Thyroid gland (tissue), 4 donors: ENCODE results near the gene RAMP3. TPM values are rescaled to one million over a fixed set of nuclear protein-coding genes. Genes with fewer than 3 reads are reported as not detected.

Experiments
- DNase-seq, 2 donors: peaks; one replicate each; pipeline ENCODE4 v3.0.0-alpha.2; 2019
- H3K27ac ChIP-seq, 3 donors: fragments of 200-600 bp; sonication (generic); 1 replicate in 2 of 3; 2 replicates in 1 of 3; pipeline ENCODE4 v1.5.1; 2016 to 2019; ENCODE audit warnings: mild to moderate bottlenecking in 1 of 3, moderate library complexity in 1 of 3
- H3K27me3 ChIP-seq: fragments of 200-600 bp; sonication (generic); one replicate; pipeline ENCODE4 v1.5.1; 2019
- H3K36me3 ChIP-seq, 2 donors: fragments of 200-600 bp; sonication (generic); one replicate each; pipeline ENCODE4 v1.5.1; 2016 to 2019
- H3K4me1 ChIP-seq, 2 donors: fragments of 200-600 bp; sonication (generic); one replicate each; pipeline ENCODE4 v1.5.1; 2017 to 2019
- H3K4me3 ChIP-seq, 3 donors: fragments of 200-600 bp; sonication (generic); replicated peaks in 1 of 3; 1 replicate in 2 of 3; 2 replicates in 1 of 3; pipeline ENCODE4 v1.5.1; 2016; ENCODE audit warnings: mild to moderate bottlenecking in 1 of 3
- H3K9me3 ChIP-seq: fragments of 200-600 bp; sonication (generic); one replicate; pipeline ENCODE4 v1.5.1; 2017
- CTCF ChIP-seq, 6 experiments: fragments of 200-600 bp in 3 of 6; fragments of 450-650 bp in 3 of 6; sonication (generic) in 3 of 6; IDR thresholded peaks; one replicate each; pipeline ENCODE4 v1.5.1; 2016 to 2019; ENCODE audit warnings: antibody characterized with exemption in 6 of 6, mild to moderate bottlenecking in 2 of 6, inconsistent platforms in 1 of 6, moderate library complexity in 1 of 6
- POLR2A ChIP-seq, 2 donors: fragments of 450-650 bp; IDR thresholded peaks; one replicate each; pipeline ENCODE4 v1.6.1; 2017; ENCODE audit warnings: antibody characterized with exemption in 2 of 2, mild to moderate bottlenecking in 2 of 2, moderate library complexity in 1 of 2
- WGBS, 2 donors: methylation state at CpG; one replicate each; pipeline ENCODE4 v1.1.5; 2017; 5-methylcytosine and 5-hydroxymethylcytosine counted together
- intact Hi-C: fragments of 100-400 bp; cut with DNase I; formaldehyde crosslinking; loops from one replicate; pipeline ENCODE4 v1.15.1; 2023
- total RNA-seq, 4 donors: library from RNA; depleted of rRNA; stranded (reverse); fragments of >200 nt; gene quantifications; one replicate each; pipeline ENCODE4 v1.2.3, GENCODE V29; 2016

The RAMP3 gene
- total RNA-seq, 4 donors from 2014 or later: 40.1 to 145 (median 73.1) TPM

- Histone ChIP-seq H3K9me3 (no peaks in the 10 kb centered on the region), H3K4me3 (no peak overlapping the region), H3K27ac (no peak overlapping the region), H3K27me3 (no peaks in the 10 kb centered on the region), H3K4me1 (peaks cover 3 to 14% of the 10 kb centered on the region in 2 donors), H3K36me3 (no peaks in the 10 kb centered on the region)
- DNase-seq: no peak
- intact Hi-C loops: loop anchor here (5.0 to 10.0 kb wide), 2 partner anchors 107 to 709 kb away; no protein-coding TSS in a partner anchor
- 87 to 94% methylated on average over 9 of the region's 9 CpGs for WGBS, 2 donors
- no peak for TF ChIP-seq CTCF (IDR thresholded peaks at IDR 0.05)
- TF ChIP-seq POLR2A (IDR thresholded peaks at IDR 0.05): no peak
Measured at GRCh38 chr7:45155357-45155900, 2.2 kb upstream of the RAMP3 start.

DNA sequence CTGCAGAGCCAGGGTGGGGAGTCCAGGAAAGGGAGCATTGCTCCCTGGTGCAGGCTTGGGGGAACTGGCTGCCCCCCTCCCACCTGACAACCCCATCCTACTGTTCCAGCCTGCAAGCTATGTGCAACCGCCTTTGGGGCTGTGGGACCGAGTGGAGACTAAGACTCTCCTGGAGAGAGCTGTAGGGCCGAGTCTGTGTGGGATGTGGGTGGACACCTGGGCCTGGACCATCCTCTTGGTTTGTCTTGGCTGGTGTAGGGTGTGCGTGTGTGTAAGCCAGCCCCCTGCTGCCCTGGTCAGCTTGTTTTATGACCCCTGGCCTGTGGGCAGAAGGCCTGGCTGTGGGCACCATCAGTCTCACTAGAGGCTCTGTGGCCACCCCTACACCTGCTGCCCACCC is 1.6 kb upstream of the RAMP3 start:
- intact Hi-C loops: loop anchor here (5.0 to 10.0 kb wide), 2 partner anchors 106 to 709 kb away; no protein-coding TSS in a partner anchor
- no peak overlapping the region for H3K4me3 ChIP-seq
- peaks cover 3 to 14% of the 10 kb centered on the region in 2 donors for H3K4me1 ChIP-seq
- H3K36me3 ChIP-seq: no peaks in the 10 kb centered on the region
- no peaks in the 10 kb centered on the region for H3K9me3 ChIP-seq
- H3K27ac ChIP-seq: no peak overlapping the region
- TF ChIP-seq POLR2A (IDR thresholded peaks at IDR 0.05) (no peak), CTCF (IDR thresholded peaks at IDR 0.05) (no peak)
- WGBS, 2 donors: 81 to 100% methylated on average over 2 to 4 of the region's 4 CpGs
- no peak for DNase-seq
- H3K27me3 ChIP-seq: no peaks in the 10 kb centered on the region

- intact Hi-C loops: loop anchor here (5.0 to 10.0 kb wide), 2 partner anchors 106 to 708 kb away; no protein-coding TSS in a partner anchor
- no peak overlapping the region for H3K4me3 ChIP-seq
Measured at GRCh38 chr7:45156516-45157272, 897 bp upstream of the RAMP3 start.

GRCh38 chr7:45157286-45157652 is 322 bp upstream of the RAMP3 start:
- 18 to 21% methylated on average over 9 of the region's 14 CpGs for WGBS, 2 donors
- TF ChIP-seq POLR2A (IDR thresholded peaks at IDR 0.05) (no peak), CTCF (IDR thresholded peaks at IDR 0.05) (no peak)
- no peak overlapping the region for H3K27ac ChIP-seq
- no peaks in the 10 kb centered on the region for H3K27me3 ChIP-seq
- H3K4me1 ChIP-seq: peaks cover 3 to 14% of the 10 kb centered on the region in 2 donors
- H3K4me3 ChIP-seq: peak overlapping the region in 1 of 3 donors; percentile 41
- no peak for DNase-seq
- intact Hi-C loops: loop anchor here (5.0 to 10.0 kb wide), 2 partner anchors 105 to 708 kb away; no protein-coding TSS in a partner anchor
- H3K9me3 ChIP-seq: no peaks in the 10 kb centered on the region
- H3K36me3 ChIP-seq: no peaks in the 10 kb centered on the region

More at GRCh38 chr7:45156516-45157272, 897 bp upstream of the RAMP3 start:
- no peak for TF ChIP-seq CTCF (IDR thresholded peaks at IDR 0.05)
- TF ChIP-seq POLR2A (IDR thresholded peaks at IDR 0.05): no peak
- WGBS, 2 donors: 88 to 92% methylated on average over 6 to 7 of the region's 8 CpGs
- H3K27ac ChIP-seq: no peak overlapping the region
- H3K4me1 ChIP-seq: peaks cover 3 to 14% of the 10 kb centered on the region in 2 donors
- DNase-seq: no peak
- no peaks in the 10 kb centered on the region for H3K27me3 ChIP-seq
- no peaks in the 10 kb centered on the region for H3K36me3 ChIP-seq
- H3K9me3 ChIP-seq: no peaks in the 10 kb centered on the region

GRCh38 chr7:45158471-45158870 is 880 bp downstream of the RAMP3 start:
- H3K36me3 ChIP-seq: no peaks in the 10 kb centered on the region
- H3K27me3 ChIP-seq: no peaks in the 10 kb centered on the region
- H3K4me3 ChIP-seq: peak overlapping the region in 1 of 3 donors; percentile 41
- peaks cover 3 to 14% of the 10 kb centered on the region in 2 donors for H3K4me1 ChIP-seq
- no peak for TF ChIP-seq POLR2A (IDR thresholded peaks at IDR 0.05)
- TF ChIP-seq CTCF (IDR thresholded peaks at IDR 0.05): no peak
- DNase-seq: no peak
- no peaks in the 10 kb centered on the region for H3K9me3 ChIP-seq
- WGBS, 2 donors: 87 to 89% methylated on average over 1 of the region's 1 CpG
- intact Hi-C loops: loop anchor here (5.0 to 10.0 kb wide), 2 partner anchors 104 to 706 kb away; no protein-coding TSS in a partner anchor
- peak overlapping the region in 2 of 3 donors; percentile 50 to 51 for H3K27ac ChIP-seq
